HepG2 (cell line): ENCODE data around the gene DIPK1A. TPM values are rescaled to one million over a fixed set of nuclear protein-coding genes. Genes with fewer than 3 reads are reported as not detected.

Experiments
- ATAC-seq: fragments of 200-7000 bp; cut with Tn5 transposase; 3 replicates; pipeline ENCODE4 v1.9.1; 2020; ENCODE audit warnings: mild to moderate bottlenecking, moderate library complexity
- BruUV-seq: library from RNA; stranded (reverse); fragments of 400-500 nt; replicated peaks from 2 replicates; lab custom pipeline; 2021; lab: Mats Ljungman, UMichigan
- CTCF ChIA-PET: fragments of 300-600 bp; formaldehyde crosslinking; extraction: SDS; loops from one replicate; lab custom pipeline; 2021; ENCODE audit warnings: low total read pairs, inconsistent platforms, low intra/inter-chr PET ratio; lab: Yijun Ruan, JAX
- POLR2A ChIA-PET: fragments of 350-600 bp; sonication (Branson Sonifier 250); formaldehyde crosslinking; loops from one replicate; lab custom pipeline; 2020; ENCODE audit warnings: antibody characterized with exemption, inconsistent platforms; lab: Yijun Ruan, JAX
- DNase-seq: peaks from one replicate; pipeline ENCODE4 v3.0.0-alpha.2; 2015; ENCODE audit warnings: low spot score
- FAIRE-seq: peaks from 3 replicates; lab custom pipeline; 2011; peaks lifted over from hg19 to GRCh38; lab: Jason Lieb, UNC
- H2AFZ ChIP-seq: one replicate; pipeline ENCODE4 v1.6.1; 2011; ENCODE audit warnings: low read length, inconsistent platforms
- H3K27ac ChIP-seq: fragments of 300-600 bp; 3 replicates; pipeline ENCODE4 v1.8.0; 2011; ENCODE audit warnings: mixed run types, mild to moderate bottlenecking, mixed read lengths, low read length, inconsistent platforms; ENCODE audit not compliant: insufficient read depth; ENCODE audit errors: extremely low read length
- H3K27me3 ChIP-seq, 2 experiments: fragments of 200-600 bp in 1 of 2; 2 replicates in 1 of 2; 3 replicates in 1 of 2; pipeline versions ENCODE4 v1.6.0 to v1.8.0; 2011; ENCODE audit warnings: low read length in 2 of 2, mild to moderate bottlenecking in 2 of 2, moderate library complexity in 2 of 2, inconsistent platforms in 1 of 2; ENCODE audit not compliant: insufficient read depth in 2 of 2, control insufficient read depth in 1 of 2
- H3K36me3 ChIP-seq, 2 experiments: fragments of 200-600 bp in 1 of 2; replicated peaks in 1 of 2; 2 replicates in 1 of 2; 3 replicates in 1 of 2; pipeline versions ENCODE4 v1.5.1 to v1.8.0; 2011; ENCODE audit warnings: low read length in 2 of 2, inconsistent platforms in 1 of 2; ENCODE audit not compliant: insufficient read depth in 2 of 2, control insufficient read depth in 1 of 2
- H3K4me1 ChIP-seq: 2 replicates; pipeline ENCODE4 v1.5.1; 2012; ENCODE audit warnings: low read length, inconsistent platforms; ENCODE audit not compliant: insufficient read depth
- H3K4me2 ChIP-seq: 2 replicates; pipeline ENCODE4 v1.6.0; 2011; ENCODE audit warnings: low read depth, low read length, inconsistent platforms
- H3K4me3 ChIP-seq, 3 experiments: fragments of 200-600 bp in 1 of 3; sonication (generic), shearing (Covaris generic) in 1 of 3; replicated peaks in 1 of 3; 2 replicates each; pipeline ENCODE4 v1.5.1; 2011 to 2016; ENCODE audit warnings: low read length in 3 of 3, inconsistent platforms in 2 of 3, low read depth in 2 of 3, mild to moderate bottlenecking in 2 of 3, control low read depth in 1 of 3, mixed read lengths in 1 of 3; ENCODE audit not compliant: insufficient read depth in 1 of 3
- H3K79me2 ChIP-seq: one replicate; pipeline ENCODE4 v1.6.1; 2011; ENCODE audit warnings: low read length, inconsistent platforms; ENCODE audit not compliant: insufficient read depth
- H3K9ac ChIP-seq: 2 replicates; pipeline ENCODE4 v1.6.0; 2011; ENCODE audit warnings: mild to moderate bottlenecking, low read depth, low read length, inconsistent platforms; ENCODE audit not compliant: insufficient read depth
- H3K9me3 ChIP-seq: 2 replicates; pipeline ENCODE4 v1.5.1; 2012; ENCODE audit warnings: mild to moderate bottlenecking, low read length
- H4K20me1 ChIP-seq: 2 replicates; pipeline ENCODE4 v1.6.0; 2011; ENCODE audit warnings: inconsistent platforms, mild to moderate bottlenecking, low read length, moderate library complexity; ENCODE audit not compliant: insufficient read depth
- AGO2 ChIP-seq: fragments of 200-400 bp; formaldehyde crosslinking; optimal IDR thresholded peaks from 2 replicates; pipeline ENCODE3; 2017; ENCODE audit warnings: mild to moderate bottlenecking, low read depth, low read length, moderate library complexity
- AHR ChIP-seq: IDR thresholded peaks from 2 replicates; pipeline ENCODE4 v1.6.1; 2018; ENCODE audit warnings: missing genetic modification reagents, missing compliant biosample characterization
- E2F2 ChIP-seq: sonication (generic); formaldehyde crosslinking; IDR thresholded peaks from 2 replicates; pipeline ENCODE4 v1.4.0; 2020; ENCODE audit warnings: missing genetic modification reagents, borderline replicate concordance
- GABPA ChIP-seq, 2 experiments: IDR thresholded peaks; 2 replicates each; pipeline ENCODE4 v1.6.1; 2011 to 2016; ENCODE audit warnings: low read depth in 2 of 2, low read length in 1 of 2, missing biosample characterization in 1 of 2, missing genetic modification characterization in 1 of 2
- IRF9 ChIP-seq: sonication (generic); formaldehyde crosslinking; IDR thresholded peaks from 2 replicates; pipeline ENCODE4 v1.8.0; 2022; ENCODE audit warnings: missing genetic modification reagents, mild to moderate bottlenecking, borderline replicate concordance
- MAFG ChIP-seq: sonication (generic); formaldehyde crosslinking; IDR thresholded peaks from 2 replicates; pipeline ENCODE4 v1.5.1; 2020; ENCODE audit warnings: mild to moderate bottlenecking, missing genetic modification reagents
- MNT ChIP-seq: fragments of 450-650 bp; IDR thresholded peaks from 2 replicates; pipeline ENCODE4 v1.6.1; 2016
- MYC ChIP-seq: sonication (generic); formaldehyde crosslinking; IDR thresholded peaks from 2 replicates; pipeline ENCODE4 v1.9.0; 2021; ENCODE audit warnings: missing genetic modification reagents, borderline replicate concordance
- ZBTB34 ChIP-seq: sonication (generic); formaldehyde crosslinking; IDR thresholded peaks from 2 replicates; pipeline ENCODE4 v1.8.0; 2022; ENCODE audit warnings: mild to moderate bottlenecking, missing genetic modification reagents
- ZNF550 ChIP-seq: sonication (generic); formaldehyde crosslinking; IDR thresholded peaks from 2 replicates; pipeline ENCODE4 v1.4.0; 2020; ENCODE audit warnings: mild to moderate bottlenecking, missing genetic modification reagents, borderline replicate concordance
- ZNF557 ChIP-seq: sonication (generic); formaldehyde crosslinking; IDR thresholded peaks from 2 replicates; pipeline ENCODE4 v1.4.0; 2020; ENCODE audit warnings: missing genetic modification reagents
- ZNF597 ChIP-seq: sonication (generic); formaldehyde crosslinking; IDR thresholded peaks from 2 replicates; pipeline ENCODE4 v1.5.0; 2020; ENCODE audit warnings: missing genetic modification reagents
- ZNF616 ChIP-seq: sonication (generic); formaldehyde crosslinking; IDR thresholded peaks from 2 replicates; pipeline ENCODE4 v1.5.0; 2020; ENCODE audit warnings: low read depth, mild to moderate bottlenecking, missing genetic modification reagents
- ZNF737 ChIP-seq: sonication (generic); formaldehyde crosslinking; IDR thresholded peaks from 2 replicates; pipeline ENCODE4 v1.5.0; 2020; ENCODE audit warnings: missing genetic modification reagents, mild to moderate bottlenecking, borderline replicate concordance
- ZNF775 ChIP-seq: sonication (generic); formaldehyde crosslinking; IDR thresholded peaks from 2 replicates; pipeline ENCODE4 v1.4.0; 2020; ENCODE audit warnings: missing genetic modification reagents, mild to moderate bottlenecking, moderate library complexity, borderline replicate concordance
- ZSCAN12 ChIP-seq: sonication (generic); formaldehyde crosslinking; IDR thresholded peaks from 2 replicates; pipeline ENCODE4 v1.9.0; 2021; ENCODE audit warnings: mild to moderate bottlenecking, missing genetic modification reagents
- WGBS: methylation state at CpG from one replicate; pipeline ENCODE4 v1.1.6; 2017; ENCODE audit warnings: low lambda C conversion rate; 5-methylcytosine and 5-hydroxymethylcytosine counted together
- in situ Hi-C: cut with HindIII; loops from 2 replicates; pipeline ENCODE4 v1.10.0; 2017; ENCODE audit warnings: low pct_unique_long_range_greater_than_20kb; ENCODE audit not compliant: extremely low pct_ligation_motif_present
- intact Hi-C: fragments of 100-400 bp; cut with micrococcal nuclease; formaldehyde crosslinking; loops from one replicate; pipeline ENCODE4 v1.10.0; 2022; ENCODE audit not compliant: unreplicated experiment
- polyA plus RNA-seq, 8 experiments: library from polyadenylated mRNA; depleted of rRNA in 3 of 8; stranded (reverse) in 7 of 8; unstranded in 1 of 8; fragments of >200 nt; fragmentation: Illumina TruSeq in 4 of 8; extraction: Trizol in 4 of 8; gene quantifications; 2 replicates each; pipeline versions ENCODE4 v1.2.1 to v1.2.3, GENCODE V29; 2011 to 2016; ENCODE audit warnings: low read depth in 4 of 8, missing spikeins in 1 of 8, mixed read lengths in 1 of 8; ENCODE audit not compliant: insufficient read depth in 1 of 8
- total RNA-seq, 5 experiments: library from RNA; depleted of rRNA; stranded (reverse); fragments of >200 nt; fragmentation: Illumina TruSeq; extraction: Trizol; gene quantifications; 2 replicates each; pipeline ENCODE4 v1.2.3, GENCODE V29; 2016; ENCODE audit warnings: low read depth in 1 of 5

The DIPK1A gene
- total and polyA plus RNA-seq, 2 of the 13 experiments (the other 11 are each of a cell fraction or from before 2014, with no cell fraction given) = 8.4 TPM

GRCh38 chr1:92851729-92852128 is 109.5 kb downstream of the DIPK1A start (continued):
- TF ChIP-seq ZBTB34 (no peak), ZNF775 (CRISPR knock-in tag) (no peak)

- POLR2A ChIA-PET = no interaction called here
- Histone ChIP-seq H4K20me1 (no peaks in the 10 kb centered on the region), H3K9me3 (no peaks in the 10 kb centered on the region), H3K9ac (no peak overlapping the region), H3K27me3 (no peaks in the 10 kb centered on the region), H3K4me1 (no peaks in the 10 kb centered on the region), H3K36me3 (peaks cover 1 to 4% of the 10 kb centered on the region in 2 experiments; a peak in 3 of 5 replicates), H2AFZ (no peak overlapping the region), H3K79me2 (no peaks in the 10 kb centered on the region), H3K27ac (no peak overlapping the region), H3K4me3 (no peak overlapping the region), H3K4me2 (no peak overlapping the region)
- DNase-seq = no peak
- no peak for FAIRE-seq
- ATAC-seq = no peak
- intact Hi-C loops (no loop called here), in situ Hi-C loops (no loop called here)
- 97% methylated on average over 3 of the region's 3 CpGs for WGBS
- BruUV-seq = no TSS peak
- CTCF ChIA-PET = no interaction called here
- TF ChIP-seq MYC (CRISPR knock-in tag) (no peak), ZNF557 (CRISPR knock-in tag) (no peak), MAFG (CRISPR knock-in tag) (no peak), GABPA (IDR thresholded peaks at IDR 0.05; ENCODE audit: low read depth, low read length) (no peak), GABPA (CRISPR knock-in tag; IDR thresholded peaks at IDR 0.05; ENCODE audit: low read depth) (no peak), AGO2 (no peak), ZNF597 (CRISPR knock-in tag) (no peak), E2F2 (CRISPR knock-in tag) (no peak), IRF9 (CRISPR knock-in tag) (no peak), ZNF616 (CRISPR knock-in tag) (no peak), ZNF737 (no peak), ZSCAN12 (no peak), AHR (CRISPR knock-in tag) (no peak), ZNF550 (CRISPR knock-in tag) (no peak), MNT (no peak)
These were observed 111.2 kb downstream of the DIPK1A start for GRCh38 chr1:92850019-92850418.
